ENCODE results near the gene ZSCAN5B. TPM values are rescaled to one million over a fixed set of nuclear protein-coding genes. Genes with fewer than 3 reads are reported as not detected.

Gene ZSCAN5B
- total and polyA plus RNA-seq, 2 of the 13 experiments (the other 11 are each of a cell fraction or from before 2014, with no cell fraction given): not detected

DNA sequence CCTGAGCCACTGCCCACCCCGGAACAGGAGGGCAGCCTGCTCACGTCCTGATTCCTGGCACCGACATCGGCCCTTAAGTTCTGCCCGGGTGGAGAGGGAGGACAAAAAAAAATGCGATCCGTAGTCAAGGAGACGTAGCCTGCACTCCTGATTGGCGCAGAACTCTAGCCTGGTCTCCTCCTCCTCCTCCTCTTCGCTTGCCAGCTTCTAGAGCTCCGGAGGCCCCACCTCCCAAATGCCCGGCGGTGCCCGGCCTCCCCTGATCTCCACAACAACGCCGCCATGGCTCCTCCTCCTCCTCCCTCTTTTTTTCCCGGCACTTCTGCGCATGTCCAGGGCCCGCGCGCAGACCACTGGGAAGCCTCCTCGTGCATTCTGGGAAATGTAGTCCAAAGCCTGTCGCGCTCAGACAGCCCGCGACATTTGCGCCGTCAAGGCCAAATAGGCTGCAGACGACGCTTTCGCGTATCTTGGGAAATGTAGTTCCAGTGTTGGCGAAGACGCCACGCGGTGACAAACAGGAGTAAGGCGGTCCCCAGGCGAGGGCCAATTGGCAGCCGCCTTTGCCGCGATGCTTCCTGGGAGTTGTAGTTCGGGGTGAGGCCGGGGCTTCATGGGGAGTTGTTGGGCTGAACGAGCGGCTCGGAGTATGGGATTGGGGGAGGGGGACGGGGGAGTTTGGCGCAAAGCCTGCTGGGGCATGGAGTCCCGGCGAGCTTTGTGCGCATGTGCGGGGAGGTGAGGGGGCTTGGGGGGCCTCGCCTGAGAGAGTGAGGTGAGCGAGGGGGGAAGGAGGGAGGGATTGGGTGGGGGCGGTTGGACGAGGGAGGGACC is 56.8 kb downstream of the ZSCAN5B start, which contains the start of gene ZNF444 (continued):
- TF ChIP-seq MAFK (conservative IDR thresholded peaks at IDR 0.05 in 1 of 2, IDR thresholded peaks at IDR 0.05 in 1 of 2; ENCODE audit: low read length in 2 of 2) (peak in 1 of 2 experiments; percentile 2; a peak in 1 of 4 replicates), THYN1 (CRISPR knock-in tag; IDR thresholded peaks at IDR 0.05; ENCODE audit: borderline replicate concordance, low read depth) (no peak), NFE2 (CRISPR knock-in tag; IDR thresholded peaks at IDR 0.05) (no peak), SP4 (CRISPR knock-in tag; IDR thresholded peaks at IDR 0.05) (peak; percentile 58; the same call in 1 of the 2 replicates), RXRA (CRISPR knock-in tag; IDR thresholded peaks at IDR 0.05) (no peak), ETV5 (CRISPR knock-in tag; IDR thresholded peaks at IDR 0.05; ENCODE audit: borderline replicate concordance) (peak; percentile 47; the same call in 1 of the 2 replicates), ZNF747 (CRISPR knock-in tag; IDR thresholded peaks at IDR 0.05; ENCODE audit: borderline replicate concordance) (no peak), ISX (CRISPR knock-in tag; conservative IDR thresholded peaks at IDR 0.05) (no peak), FLYWCH1 (CRISPR knock-in tag; IDR thresholded peaks at IDR 0.05) (no peak), U2AF1 (optimal IDR thresholded peaks at IDR 0.05; ENCODE audit: low read depth, low read length) (no peak), AGO1 (IDR thresholded peaks at IDR 0.05; ENCODE audit: low read depth, low read length, poor library complexity, severe bottlenecking) (no peak), ATF2 (CRISPR knock-in tag; IDR thresholded peaks at IDR 0.05) (peak; percentile 77; the same call in 1 of the 2 replicates), SAFB2 (CRISPR knock-in tag; IDR thresholded peaks at IDR 0.05; ENCODE audit: borderline replicate concordance, low read depth) (no peak), ZNF879 (CRISPR knock-in tag; IDR thresholded peaks at IDR 0.05) (no peak), ZNF616 (CRISPR knock-in tag; IDR thresholded peaks at IDR 0.05; ENCODE audit: low read depth) (no peak), EEA1 (CRISPR knock-in tag; IDR thresholded peaks at IDR 0.05; ENCODE audit: borderline replicate concordance) (no peak), SOX5 (CRISPR knock-in tag; IDR thresholded peaks at IDR 0.05; ENCODE audit: borderline replicate concordance) (no peak; the same call in 1 of the 2 replicates), SIN3A (IDR thresholded peaks at IDR 0.05; ENCODE audit: borderline replicate concordance, low read depth, low read length) (peak; percentile 36; the same call in 1 of the 2 replicates)
- TF ChIP-seq, protein P1, sequence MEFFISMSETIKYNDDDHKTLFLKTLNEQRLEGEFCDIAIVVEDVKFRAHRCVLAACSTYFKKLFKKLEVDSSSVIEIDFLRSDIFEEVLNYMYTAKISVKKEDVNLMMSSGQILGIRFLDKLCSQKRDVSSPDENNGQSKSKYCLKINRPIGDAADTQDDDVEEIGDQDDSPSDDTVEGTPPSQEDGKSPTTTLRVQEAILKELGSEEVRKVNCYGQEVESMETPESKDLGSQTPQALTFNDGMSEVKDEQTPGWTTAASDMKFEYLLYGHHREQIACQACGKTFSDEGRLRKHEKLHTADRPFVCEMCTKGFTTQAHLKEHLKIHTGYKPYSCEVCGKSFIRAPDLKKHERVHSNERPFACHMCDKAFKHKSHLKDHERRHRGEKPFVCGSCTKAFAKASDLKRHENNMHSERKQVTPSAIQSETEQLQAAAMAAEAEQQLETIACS (CRISPR knock-in tag; IDR thresholded peaks at IDR 0.05): peak; percentile 33; the same call in 1 of the 2 replicates
- TF ChIP-seq, protein P2, sequence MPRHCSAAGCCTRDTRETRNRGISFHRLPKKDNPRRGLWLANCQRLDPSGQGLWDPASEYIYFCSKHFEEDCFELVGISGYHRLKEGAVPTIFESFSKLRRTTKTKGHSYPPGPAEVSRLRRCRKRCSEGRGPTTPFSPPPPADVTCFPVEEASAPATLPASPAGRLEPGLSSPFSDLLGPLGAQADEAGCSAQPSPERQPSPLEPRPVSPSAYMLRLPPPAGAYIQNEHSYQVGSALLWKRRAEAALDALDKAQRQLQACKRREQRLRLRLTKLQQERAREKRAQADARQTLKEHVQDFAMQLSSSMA (CRISPR knock-in tag; IDR thresholded peaks at IDR 0.05): no peak
- TF ChIP-seq, protein P3, sequence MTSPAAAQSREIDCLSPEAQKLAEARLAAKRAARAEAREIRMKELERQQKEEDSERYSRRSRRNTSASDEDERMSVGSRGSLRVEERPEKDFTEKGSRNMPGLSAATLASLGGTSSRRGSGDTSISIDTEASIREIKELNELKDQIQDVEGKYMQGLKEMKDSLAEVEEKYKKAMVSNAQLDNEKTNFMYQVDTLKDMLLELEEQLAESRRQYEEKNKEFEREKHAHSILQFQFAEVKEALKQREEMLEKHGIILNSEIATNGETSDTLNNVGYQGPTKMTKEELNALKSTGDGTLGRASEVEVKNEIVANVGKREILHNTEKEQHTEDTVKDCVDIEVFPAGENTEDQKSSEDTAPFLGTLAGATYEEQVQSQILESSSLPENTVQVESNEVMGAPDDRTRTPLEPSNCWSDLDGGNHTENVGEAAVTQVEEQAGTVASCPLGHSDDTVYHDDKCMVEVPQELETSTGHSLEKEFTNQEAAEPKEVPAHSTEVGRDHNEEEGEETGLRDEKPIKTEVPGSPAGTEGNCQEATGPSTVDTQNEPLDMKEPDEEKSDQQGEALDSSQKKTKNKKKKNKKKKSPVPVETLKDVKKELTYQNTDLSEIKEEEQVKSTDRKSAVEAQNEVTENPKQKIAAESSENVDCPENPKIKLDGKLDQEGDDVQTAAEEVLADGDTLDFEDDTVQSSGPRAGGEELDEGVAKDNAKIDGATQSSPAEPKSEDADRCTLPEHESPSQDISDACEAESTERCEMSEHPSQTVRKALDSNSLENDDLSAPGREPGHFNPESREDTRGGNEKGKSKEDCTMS (CRISPR knock-in tag; conservative IDR thresholded peaks at IDR 0.05): no peak
- TF ChIP-seq, protein P4, sequence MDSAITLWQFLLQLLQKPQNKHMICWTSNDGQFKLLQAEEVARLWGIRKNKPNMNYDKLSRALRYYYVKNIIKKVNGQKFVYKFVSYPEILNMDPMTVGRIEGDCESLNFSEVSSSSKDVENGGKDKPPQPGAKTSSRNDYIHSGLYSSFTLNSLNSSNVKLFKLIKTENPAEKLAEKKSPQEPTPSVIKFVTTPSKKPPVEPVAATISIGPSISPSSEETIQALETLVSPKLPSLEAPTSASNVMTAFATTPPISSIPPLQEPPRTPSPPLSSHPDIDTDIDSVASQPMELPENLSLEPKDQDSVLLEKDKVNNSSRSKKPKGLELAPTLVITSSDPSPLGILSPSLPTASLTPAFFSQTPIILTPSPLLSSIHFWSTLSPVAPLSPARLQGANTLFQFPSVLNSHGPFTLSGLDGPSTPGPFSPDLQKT (CRISPR knock-in tag; IDR thresholded peaks at IDR 0.05; ENCODE audit: borderline replicate concordance): no peak
